Measurements from ENCODE around the gene STAT4.

Gene STAT4

DNA sequence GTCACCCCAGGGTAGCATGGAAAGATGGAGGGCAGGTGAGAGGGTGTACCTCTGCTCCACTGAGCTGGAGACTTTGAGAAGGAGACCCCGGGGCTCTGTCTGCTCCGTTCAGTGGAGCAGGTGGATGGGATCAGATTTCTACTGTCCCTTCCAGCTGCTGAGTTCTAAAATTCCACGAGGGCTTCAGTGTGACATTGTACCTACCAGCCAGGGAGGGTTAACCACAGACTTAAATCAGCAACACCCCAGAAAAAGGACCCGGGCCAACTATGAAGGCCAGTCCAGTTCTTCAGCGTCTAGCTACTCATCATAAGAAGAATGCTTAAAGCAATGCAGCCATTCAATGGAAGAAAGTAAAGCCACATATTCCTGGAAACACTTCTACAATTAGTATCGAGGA, 160.7 kb downstream of the STAT4 start:
- DNase-seq (ENCODE audit: extremely low read depth, low read depth) = no peak
- TF ChIP-seq, protein P1, sequence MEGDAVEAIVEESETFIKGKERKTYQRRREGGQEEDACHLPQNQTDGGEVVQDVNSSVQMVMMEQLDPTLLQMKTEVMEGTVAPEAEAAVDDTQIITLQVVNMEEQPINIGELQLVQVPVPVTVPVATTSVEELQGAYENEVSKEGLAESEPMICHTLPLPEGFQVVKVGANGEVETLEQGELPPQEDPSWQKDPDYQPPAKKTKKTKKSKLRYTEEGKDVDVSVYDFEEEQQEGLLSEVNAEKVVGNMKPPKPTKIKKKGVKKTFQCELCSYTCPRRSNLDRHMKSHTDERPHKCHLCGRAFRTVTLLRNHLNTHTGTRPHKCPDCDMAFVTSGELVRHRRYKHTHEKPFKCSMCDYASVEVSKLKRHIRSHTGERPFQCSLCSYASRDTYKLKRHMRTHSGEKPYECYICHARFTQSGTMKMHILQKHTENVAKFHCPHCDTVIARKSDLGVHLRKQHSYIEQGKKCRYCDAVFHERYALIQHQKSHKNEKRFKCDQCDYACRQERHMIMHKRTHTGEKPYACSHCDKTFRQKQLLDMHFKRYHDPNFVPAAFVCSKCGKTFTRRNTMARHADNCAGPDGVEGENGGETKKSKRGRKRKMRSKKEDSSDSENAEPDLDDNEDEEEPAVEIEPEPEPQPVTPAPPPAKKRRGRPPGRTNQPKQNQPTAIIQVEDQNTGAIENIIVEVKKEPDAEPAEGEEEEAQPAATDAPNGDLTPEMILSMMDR (IDR thresholded peaks at IDR 0.05; ENCODE audit: low read depth, low read length, missing control alignments) = no peak
- H3K4me3 ChIP-seq (replicated peaks; ENCODE audit: low read depth, low read length) = no peak overlapping the region

DNA sequence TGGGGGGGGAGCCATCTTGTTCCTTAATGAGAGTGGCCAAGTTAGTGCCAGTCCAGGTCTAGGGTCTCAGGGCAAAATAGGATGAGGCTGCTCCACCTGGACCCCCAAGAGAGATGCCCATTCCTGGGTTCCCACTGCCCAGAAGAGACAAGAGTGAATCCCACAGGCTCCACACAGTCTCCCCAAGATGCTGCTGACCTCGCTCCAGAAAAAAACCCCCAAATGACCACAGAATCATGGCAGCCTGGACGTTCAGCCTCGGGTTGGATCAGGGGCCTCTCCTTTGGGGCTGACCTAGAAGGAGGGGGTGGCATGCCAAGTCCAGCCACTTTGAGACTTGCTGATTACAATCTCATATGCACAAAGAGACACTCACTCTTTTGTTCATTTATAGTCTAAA, 161.9 kb downstream of the STAT4 start:
- TF ChIP-seq, protein P1 (IDR thresholded peaks at IDR 0.05; ENCODE audit: low read depth, low read length, missing control alignments) = no peak
- no peak overlapping the region for H3K4me3 ChIP-seq (replicated peaks; ENCODE audit: low read depth, low read length)
- no peak for DNase-seq (ENCODE audit: extremely low read depth, low read depth)

DNA sequence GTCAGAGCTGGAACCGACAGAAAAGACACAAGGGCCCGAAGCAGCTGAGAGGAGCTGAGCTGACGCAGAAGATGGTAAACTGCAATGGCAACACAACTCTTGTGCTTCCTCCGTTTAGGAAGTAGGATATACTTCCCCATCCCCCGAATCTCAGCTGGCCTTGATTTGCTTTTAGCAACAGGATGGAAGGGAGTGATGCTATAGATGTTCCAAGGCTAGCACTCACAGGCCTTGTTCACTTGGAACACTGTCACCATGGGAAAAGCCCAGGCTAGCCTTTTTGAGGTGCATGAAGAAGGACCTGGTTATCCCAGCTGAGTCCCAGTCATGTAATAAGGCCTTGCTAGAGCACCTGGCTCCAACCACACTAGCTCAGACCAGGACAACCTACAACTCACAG, 162.9 kb downstream of the STAT4 start:
- no peak overlapping the region for H3K4me3 ChIP-seq (replicated peaks; ENCODE audit: low read depth, low read length)
- TF ChIP-seq, protein P1 (IDR thresholded peaks at IDR 0.05; ENCODE audit: low read depth, low read length, missing control alignments) = no peak
- DNase-seq (ENCODE audit: extremely low read depth, low read depth) = no peak

DNA sequence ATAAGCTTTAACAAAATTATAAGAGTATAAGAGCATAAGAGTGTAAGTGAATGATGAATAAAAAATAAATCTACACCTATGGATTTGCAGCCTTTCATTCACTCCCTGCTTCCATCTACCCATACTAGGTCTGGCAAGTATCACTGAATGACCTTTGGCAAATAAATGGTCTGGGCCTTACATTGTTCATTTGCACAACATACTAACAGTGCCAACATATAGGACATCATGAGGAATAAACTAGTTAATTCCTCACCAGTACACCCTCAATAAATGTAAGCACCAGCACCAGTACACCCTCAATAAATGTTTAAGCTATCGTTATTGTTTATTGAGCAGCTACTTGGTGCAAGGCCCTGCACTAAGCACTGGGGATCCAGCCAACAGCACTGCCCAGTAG, 163.7 kb downstream of the STAT4 start:
- H3K4me3 ChIP-seq (replicated peaks; ENCODE audit: low read depth, low read length) = no peak overlapping the region
- no peak for DNase-seq (ENCODE audit: extremely low read depth, low read depth)

DNA sequence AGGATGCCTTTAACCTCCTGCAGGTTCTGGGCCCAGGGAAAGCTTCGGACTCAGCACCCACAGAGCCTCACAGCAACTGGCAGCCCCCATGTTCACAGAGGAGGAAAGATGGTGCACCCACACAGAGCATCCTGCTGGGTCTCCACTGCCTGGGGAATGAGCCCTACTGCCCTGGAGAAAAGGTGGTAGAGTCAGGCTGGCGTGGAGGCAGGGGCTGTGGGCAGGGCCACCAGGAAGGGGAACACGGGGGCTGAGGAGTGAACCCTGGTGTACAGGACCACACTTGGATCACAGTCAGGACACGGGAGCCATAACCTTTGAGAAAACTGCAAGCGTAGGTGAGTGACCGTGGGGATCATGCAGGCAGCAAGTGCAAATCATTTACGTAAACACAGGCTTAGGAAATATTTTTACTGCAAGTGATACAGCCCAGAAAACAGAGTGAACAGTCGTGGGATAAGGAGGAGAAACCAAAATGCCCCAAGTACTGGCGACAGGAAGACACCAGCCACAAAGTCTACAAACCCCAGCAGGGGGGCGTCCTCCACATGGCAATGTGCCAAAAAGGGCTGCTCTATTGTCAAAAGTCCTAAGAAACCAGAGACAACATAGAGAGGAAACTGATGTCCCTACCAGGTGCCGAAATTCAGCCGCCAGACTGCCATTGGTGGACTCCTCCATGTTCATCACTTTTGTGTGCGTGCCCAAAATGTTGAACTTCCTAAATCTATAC, 164.4 kb downstream of the STAT4 start:
- TF ChIP-seq, protein P1 (IDR thresholded peaks at IDR 0.05; ENCODE audit: low read depth, low read length, missing control alignments) = no peak
- H3K4me3 ChIP-seq (replicated peaks; ENCODE audit: low read depth, low read length) = no peak overlapping the region
- no peak for DNase-seq (ENCODE audit: extremely low read depth, low read depth)

More for the DNA sequence above, 163.7 kb downstream of the STAT4 start:
- TF ChIP-seq, protein P1 (IDR thresholded peaks at IDR 0.05; ENCODE audit: low read depth, low read length, missing control alignments) = no peak

DNA sequence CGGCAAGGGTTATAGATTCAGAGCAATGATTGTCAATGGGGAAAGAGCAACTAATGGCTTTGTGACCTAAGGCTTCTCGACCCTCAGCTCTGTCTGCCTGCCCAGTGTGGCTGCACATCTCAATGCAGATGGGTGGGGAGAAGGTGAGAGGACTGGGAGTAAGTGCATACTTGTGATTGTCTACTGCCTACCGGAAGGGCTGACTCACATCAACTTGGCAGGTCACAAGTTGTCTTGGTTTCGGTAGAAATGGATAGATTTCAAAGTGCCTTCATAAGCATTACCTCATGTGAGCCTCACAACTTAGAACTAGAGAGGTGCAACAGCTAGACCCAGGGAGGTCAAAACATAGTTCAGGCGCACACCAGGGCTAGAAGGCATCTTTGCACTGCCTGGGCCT, 166.2 kb downstream of the STAT4 start:
- H3K4me3 ChIP-seq (replicated peaks; ENCODE audit: low read depth, low read length) = no peak overlapping the region
- TF ChIP-seq, protein P1 (IDR thresholded peaks at IDR 0.05; ENCODE audit: low read depth, low read length, missing control alignments) = no peak
- DNase-seq (ENCODE audit: extremely low read depth, low read depth) = no peak

Data from HFF-Myc (cell line).